ENCODE results near the gene STK31.

GRCh38 chr7:23717788-23718187, 7.8 kb downstream of the STK31 start:
- TF ChIP-seq CTCF (IDR thresholded peaks at IDR 0.05) (no peak), POLR2A (IDR thresholded peaks at IDR 0.05) (no peak)
